Right lung (tissue), 5 donors: Measurements from ENCODE around the gene CACNG1. TPM values are rescaled to one million over a fixed set of nuclear protein-coding genes. Genes with fewer than 3 reads are reported as not detected.
"Not testable (repeated sequence)": the region's sequence is repeated elsewhere in the genome, so short reads cannot be mapped to it uniquely, and the experiment has no call there.

Experiments used
- DNase-seq, 2 donors: peaks; one replicate each; pipeline ENCODE4 v3.0.0-alpha.2; 2013
- polyA plus RNA-seq, 5 donors: library from polyadenylated mRNA; unstranded; fragments of 120-200 nt; gene quantifications; one replicate each; pipeline versions ENCODE4 v1.2.1 to v1.2.3, GENCODE V29; 2013; ENCODE audit warnings: inconsistent platforms in 1 of 5, low replicate concordance in 1 of 5; ENCODE audit not compliant: insufficient read length in 5 of 5, insufficient read depth in 1 of 5

CACNG1 gene
- polyA plus RNA-seq, 5 donors, result 0.39 to 11.2 TPM; not detected in 3

DNA sequence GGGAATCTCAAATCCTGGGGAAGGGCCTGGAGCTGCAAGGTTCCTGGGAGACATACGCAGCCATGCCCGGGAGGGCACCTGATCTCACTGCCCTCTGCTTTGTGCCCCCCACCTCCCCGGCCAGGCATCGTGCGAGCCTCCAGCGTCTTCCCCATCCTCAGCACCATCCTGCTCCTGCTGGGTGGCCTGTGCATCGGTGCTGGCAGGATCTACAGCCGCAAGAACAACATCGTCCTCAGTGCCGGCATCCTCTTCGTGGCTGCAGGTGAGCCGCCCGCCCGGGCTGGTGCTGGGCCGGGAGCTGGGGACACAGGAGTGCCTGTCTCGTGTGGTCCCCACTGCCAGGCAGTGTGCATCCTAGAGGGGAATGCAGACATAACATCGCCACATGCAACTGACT, 19.6 kb upstream of the CACNG1 start:
- no peak for DNase-seq

GRCh38 chr17:67025216-67025792, 19.1 kb upstream of the CACNG1 start:
- DNase-seq, result no peak

DNA sequence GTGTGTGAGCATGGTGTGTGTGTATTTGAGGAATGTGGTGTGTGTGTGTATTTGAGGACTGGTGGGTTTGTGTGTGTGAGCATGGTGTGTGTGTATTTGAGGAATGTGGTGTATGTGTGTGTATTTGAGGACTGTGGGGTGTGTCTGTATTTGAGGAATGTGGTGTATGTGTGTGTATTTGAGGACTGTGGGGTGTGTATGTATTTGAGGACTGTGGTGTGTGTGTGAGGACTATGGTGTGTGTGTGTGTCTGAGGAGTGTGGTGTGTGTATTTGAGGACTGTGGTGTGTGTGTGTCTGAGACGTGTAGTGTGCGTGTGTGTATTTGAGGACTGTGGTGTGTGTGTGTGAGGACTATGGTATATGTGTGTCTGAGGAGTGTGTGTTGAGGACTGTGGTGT, 18.0 kb upstream of the CACNG1 start:
- DNase-seq, result no peak

GRCh38 chr17:67027031-67027628, 17.2 kb upstream of the CACNG1 start:
- no peak for DNase-seq

DNA sequence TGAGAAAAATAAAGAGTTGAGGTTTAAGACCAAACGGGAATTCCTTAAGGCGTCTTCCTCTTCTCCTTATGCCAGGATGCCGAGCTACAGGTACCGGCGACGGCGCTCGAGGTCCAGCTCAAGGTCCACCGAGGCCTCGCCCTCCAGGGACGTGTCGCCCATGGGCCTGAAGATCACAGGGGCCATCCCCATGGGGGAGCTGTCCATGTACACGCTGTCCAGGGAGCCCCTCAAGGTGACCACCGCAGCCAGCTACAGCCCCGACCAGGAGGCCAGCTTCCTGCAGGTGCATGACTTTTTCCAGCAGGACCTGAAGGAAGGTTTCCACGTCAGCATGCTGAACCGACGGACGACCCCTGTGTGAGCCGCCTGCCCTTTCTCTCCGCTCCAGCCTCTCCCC, 13.7 kb upstream of the CACNG1 start:
- no peak for DNase-seq

- no peak for DNase-seq
These were observed 12.0 kb upstream of the CACNG1 start for GRCh38 chr17:67032382-67032781.

DNA sequence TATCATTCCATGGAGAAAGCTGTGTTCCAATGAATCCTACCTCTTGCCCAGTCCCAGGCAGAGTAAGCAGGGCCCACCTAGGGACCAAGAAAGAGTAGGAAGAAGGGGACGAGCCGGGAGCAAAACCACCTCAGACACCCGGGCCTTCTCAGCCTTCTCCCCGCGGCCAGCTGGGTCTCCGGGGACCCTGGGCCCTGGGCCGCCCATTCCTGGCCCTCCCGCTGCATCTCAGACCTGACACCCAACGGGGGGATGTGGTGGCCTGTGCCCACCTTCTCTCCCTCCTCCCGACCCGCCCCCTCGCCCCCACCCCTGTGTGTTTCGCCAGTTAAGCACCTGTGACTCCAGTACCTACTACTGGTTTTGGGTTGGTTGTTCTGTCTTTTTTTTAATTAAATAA, 11.4 kb upstream of the CACNG1 start:
- no peak for DNase-seq

DNA sequence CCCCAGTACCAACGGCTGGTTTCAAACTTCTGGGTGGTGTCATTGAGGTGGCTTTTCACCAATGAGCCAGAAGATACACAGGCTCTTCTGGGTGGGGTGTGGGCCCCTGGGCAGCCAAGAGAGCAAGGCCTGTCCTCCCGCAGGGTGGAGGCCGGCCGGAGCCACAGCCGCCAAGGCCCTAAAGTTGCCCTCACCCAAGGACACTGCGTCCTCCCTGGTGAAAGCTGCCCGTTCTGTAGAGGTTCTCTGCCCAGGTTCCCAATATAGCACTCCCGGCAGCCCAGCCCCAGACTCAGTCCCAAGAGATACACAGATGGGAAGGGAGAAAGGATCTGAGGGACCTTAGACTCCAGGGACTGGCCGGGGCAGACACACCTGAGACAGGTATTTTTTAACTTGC, 10.7 kb upstream of the CACNG1 start:
- no peak for DNase-seq

- DNase-seq, result no peak
These were observed 8.9 kb upstream of the CACNG1 start for GRCh38 chr17:67035131-67036083.

DNA sequence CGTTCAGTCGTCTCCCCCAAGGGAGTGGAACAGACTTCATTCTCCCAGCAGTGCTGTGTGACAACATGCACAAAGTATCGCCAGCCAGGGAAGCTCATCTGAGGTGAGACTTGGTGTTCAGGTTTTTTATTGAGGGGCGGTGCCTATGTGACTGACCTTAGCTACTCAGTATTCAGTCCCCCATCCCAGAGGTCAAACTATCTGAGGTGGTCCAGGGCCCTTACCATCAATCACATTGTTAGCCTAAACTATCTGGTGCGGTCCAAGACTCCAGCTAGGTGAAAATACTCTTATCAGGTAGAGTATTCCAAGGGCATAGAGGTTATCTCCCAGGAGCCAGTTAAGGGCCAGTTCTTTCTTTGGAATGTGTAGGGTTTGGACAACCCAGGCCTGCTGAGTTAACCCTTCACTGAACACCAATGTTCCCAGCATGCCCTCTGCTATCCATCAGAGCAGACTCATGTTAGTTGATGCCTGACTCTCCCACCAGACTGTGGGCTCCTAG, 5.4 kb upstream of the CACNG1 start:
- DNase-seq, result no peak

GRCh38 chr17:67040652-67041051, 3.7 kb upstream of the CACNG1 start:
- no peak for DNase-seq

DNA sequence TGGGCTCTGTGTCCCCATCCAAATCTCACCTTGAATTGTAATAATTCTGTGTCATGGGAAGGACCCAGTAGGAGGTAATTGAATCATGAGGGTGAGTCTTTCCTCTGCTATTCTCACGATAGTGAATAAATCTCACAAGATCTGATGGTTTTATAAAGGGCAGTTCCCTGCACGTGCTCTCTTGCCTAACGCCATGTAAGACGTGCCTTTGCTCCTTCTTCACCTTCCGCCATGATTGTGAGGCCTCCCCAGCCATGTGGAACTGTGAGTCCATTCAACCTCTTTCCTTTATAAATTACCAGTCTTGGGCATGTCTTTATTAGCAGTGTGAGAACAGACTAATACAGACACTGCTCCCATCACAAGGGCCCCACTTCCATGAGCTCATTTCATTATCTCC, 3.2 kb upstream of the CACNG1 start:
- not testable (repeated sequence) for DNase-seq

DNA sequence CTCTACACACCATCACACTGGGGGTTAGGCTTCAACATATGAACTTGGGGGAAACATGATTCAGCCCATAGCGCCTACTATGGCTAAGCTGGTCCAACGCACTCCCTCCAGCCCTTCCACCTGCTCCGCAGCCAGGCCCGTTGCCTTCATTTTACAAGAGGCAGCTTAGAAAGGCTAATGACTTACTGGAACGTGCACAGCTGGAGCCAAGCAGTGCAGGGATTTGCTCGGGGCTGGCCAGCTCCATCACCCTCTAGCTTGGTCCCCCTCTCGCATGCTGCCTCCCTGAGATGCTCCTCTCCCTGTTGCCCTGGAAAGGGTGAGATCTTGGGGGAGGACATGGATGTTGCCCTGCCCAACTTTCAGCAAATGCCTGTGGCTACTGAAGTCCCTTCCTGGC, 2.8 kb upstream of the CACNG1 start:
- DNase-seq, result no peak

GRCh38 chr17:67041941-67042899, 2.1 kb upstream of the CACNG1 start:
- DNase-seq, result no peak

DNA sequence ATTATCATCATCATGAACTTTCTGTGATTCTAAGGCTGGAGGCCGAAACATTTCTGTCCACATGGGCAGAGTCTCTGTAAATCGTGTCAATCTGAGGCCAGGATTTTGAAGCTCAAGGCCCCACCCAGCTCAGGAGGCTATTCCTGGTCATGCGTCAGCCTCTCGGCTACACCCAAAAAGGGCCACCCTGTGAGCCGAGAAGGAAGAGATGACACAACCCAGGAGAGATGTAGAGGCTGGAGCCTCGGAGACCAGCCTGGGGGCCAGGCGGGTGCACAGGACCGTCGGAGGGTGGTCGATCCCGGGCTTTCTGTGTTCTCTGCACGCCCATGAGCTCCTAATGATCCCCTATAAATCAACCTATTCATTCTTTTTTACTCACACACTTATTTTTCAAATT, 1.1 kb upstream of the CACNG1 start:
- DNase-seq, result no peak

- DNase-seq, result no peak
These were observed 586 bp downstream of the CACNG1 start for GRCh38 chr17:67044940-67045339.

DNA sequence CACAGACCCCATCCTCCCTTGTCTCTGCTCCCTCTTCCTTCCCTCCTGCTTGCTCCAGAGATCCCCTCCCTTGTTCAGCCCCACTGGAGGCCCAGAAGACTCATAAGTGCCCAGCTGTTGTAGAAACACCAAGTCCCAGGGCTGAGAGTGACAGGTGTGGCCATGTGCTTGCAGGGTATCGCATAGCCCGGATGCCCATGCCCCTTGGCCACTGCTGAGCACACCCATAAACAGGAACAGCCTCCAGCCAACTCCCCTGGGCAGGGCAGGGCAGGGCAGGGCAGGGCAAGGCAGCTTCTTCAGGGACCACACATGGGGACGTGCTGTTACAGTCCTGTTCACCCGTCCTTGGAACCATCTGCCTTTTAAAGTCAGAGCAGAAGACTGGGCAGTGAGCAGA, 2.0 kb downstream of the CACNG1 start:
- DNase-seq, result no peak

- DNase-seq, result no peak
These were observed 3.0 kb downstream of the CACNG1 start for GRCh38 chr17:67047382-67047781.

DNA sequence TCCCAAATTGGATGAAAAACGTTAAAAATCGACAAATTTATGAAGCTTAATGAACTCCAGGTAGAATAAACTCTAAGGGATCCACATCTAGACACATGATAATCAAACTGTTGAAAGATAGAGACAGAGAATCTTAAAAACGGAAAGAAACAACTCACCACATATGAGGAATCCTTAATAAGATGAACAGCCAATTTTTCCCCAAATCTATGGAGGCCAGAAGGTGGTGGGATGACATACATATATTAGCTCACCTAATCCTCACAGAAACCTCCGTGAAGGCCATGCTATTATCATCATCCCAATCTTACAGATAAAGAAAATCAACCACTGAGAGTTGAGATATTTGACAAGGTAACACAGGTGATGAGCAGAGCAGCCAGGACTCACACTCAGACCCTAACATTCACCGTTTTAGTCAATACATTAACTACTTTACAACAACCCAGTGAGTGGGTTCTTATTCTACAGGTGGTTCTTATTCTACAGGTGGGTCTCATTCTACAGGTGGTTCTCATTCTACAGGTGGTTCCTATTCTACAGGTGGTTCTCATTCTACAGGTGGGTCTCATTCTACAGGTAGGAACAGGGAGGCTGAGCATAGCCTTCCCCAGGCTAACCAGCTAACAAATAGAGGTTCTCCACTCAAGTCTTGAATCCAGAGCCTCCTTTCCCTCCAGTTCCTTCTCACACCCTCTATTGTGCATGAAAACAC, 4.8 kb downstream of the CACNG1 start:
- no peak for DNase-seq

DNA sequence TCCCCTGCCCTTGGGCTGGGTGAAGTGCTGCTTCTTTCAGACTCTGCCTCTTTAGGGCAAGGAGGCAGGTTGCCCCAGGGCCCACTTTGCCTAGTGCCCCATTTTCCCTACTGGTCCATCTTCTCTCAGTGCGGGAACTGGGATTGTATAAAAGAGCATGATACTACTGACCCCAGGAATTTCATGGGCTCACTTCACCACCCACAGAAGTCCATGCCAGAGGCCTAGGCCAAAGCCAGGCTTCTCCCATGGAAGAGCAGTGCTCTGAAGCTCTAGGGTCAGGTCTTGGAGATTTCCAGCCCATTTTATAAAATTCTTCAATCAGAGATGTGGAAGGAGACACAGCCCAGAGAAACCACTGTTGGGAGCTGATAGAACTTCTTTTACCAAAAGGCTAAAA, 5.7 kb downstream of the CACNG1 start:
- DNase-seq, result no peak
